HAP-1 (cell line): ENCODE results near the gene GPC2.
"Not testable (repeated sequence)": the region's sequence is repeated elsewhere in the genome, so short reads cannot be mapped to it uniquely, and the experiment has no call there.

Experiments
- DNase-seq, 2 experiments: peaks; one replicate each; pipeline ENCODE4 v3.0.0-alpha.2; 2016 to 2020; ENCODE audit warnings: low spot score in 2 of 2
- H3K27me3 ChIP-seq: fragments of 250-450 bp; sonication (Bioruptor Pico); 2 replicates; pipeline ENCODE4 v1.5.1; 2020; ENCODE audit warnings: low read depth, mild to moderate bottlenecking, moderate library complexity
- H3K36me3 ChIP-seq: fragments of 250-450 bp; sonication (Bioruptor Pico); replicated peaks from 2 replicates; pipeline ENCODE4 v1.5.1; 2020; ENCODE audit warnings: mild to moderate bottlenecking
- H3K4me1 ChIP-seq: fragments of 250-450 bp; sonication (Bioruptor Pico); 2 replicates; pipeline ENCODE4 v1.5.1; 2020; ENCODE audit warnings: mild to moderate bottlenecking
- H3K4me3 ChIP-seq: fragments of 250-450 bp; sonication (Bioruptor Pico); 2 replicates; pipeline ENCODE4 v1.5.1; 2020; ENCODE audit warnings: mild to moderate bottlenecking, moderate library complexity
- H3K9me3 ChIP-seq: fragments of 250-450 bp; sonication (Bioruptor Pico); 2 replicates; pipeline ENCODE4 v1.5.1; 2020; ENCODE audit warnings: mild to moderate bottlenecking, moderate library complexity
- in situ Hi-C: fragments of 300-500 bp; cut with MboI; formaldehyde crosslinking; loops from 3 replicates; pipeline ENCODE4 v1.14.3; 2020; ENCODE audit warnings: low sequenced_read_pairs, inconsistent platforms, mixed read lengths

Gene GPC2

DNA sequence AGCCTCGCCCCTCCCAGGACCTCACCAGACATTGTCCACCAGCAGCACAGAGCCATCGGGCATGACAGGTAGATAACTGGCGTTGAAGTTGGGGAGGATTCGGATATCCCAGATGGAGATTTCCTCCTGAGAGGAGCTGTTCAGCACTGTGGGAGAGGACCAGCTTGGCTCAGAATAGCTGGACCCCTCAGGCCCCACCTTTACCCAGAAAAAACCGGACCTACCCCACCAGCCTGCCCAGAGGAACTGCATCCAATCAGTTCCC, 20.2 kb downstream of the GPC2 start:
- Histone ChIP-seq H3K4me1 (peaks cover 5% of the 10 kb centered on the region; the same call in 1 of the 2 replicates), H3K36me3 (peaks cover 42% of the 10 kb centered on the region), H3K4me3 (peak overlapping the region; percentile 72), H3K9me3 (no peaks in the 10 kb centered on the region), H3K27me3 (no peaks in the 10 kb centered on the region)
- in situ Hi-C loops: no loop called here
- DNase-seq: no peak

DNA sequence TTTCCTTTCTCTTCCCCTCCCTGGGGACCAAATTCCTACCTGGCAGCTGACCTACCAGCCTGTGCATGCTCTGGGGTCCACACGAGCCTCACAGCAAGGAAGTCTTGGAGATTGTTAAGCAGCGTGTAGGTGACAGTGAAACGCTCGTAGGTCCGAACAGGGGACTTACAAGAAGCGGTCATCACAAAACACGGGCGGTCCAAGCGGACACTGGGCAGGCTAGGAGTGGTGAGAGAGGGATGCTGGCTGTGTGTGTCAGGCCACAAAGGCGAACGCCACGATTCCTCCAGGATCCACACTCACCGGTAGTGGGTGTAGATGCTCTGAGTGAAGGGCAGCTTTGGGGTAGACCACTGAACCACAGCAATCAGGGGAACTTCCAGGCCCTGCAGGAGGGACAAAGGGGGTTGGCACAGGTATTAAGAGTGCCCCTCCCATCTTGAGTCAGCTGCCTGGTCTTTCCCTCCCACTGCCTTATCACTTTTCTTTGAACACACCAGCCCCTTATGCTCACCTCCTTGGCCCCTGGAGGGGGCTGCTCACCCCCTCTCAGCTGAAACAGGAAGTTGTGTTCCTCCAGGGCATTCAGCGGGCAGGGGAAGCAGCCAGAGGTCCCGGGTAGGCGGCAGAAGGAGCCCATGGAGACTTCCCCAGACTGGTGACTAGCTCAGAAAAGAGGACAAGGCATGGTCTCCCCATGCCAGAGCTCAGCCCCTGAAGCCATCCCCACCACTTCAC, 20.7 kb downstream of the GPC2 start:
- Histone ChIP-seq H3K4me1 (peaks cover 5% of the 10 kb centered on the region; the same call in 1 of the 2 replicates), H3K27me3 (no peaks in the 10 kb centered on the region), H3K9me3 (no peaks in the 10 kb centered on the region), H3K36me3 (peaks cover 47% of the 10 kb centered on the region), H3K4me3 (peak overlapping the region; percentile 72; the same call in 1 of the 2 replicates)
- no peak for DNase-seq
- in situ Hi-C loops: no loop called here

DNA sequence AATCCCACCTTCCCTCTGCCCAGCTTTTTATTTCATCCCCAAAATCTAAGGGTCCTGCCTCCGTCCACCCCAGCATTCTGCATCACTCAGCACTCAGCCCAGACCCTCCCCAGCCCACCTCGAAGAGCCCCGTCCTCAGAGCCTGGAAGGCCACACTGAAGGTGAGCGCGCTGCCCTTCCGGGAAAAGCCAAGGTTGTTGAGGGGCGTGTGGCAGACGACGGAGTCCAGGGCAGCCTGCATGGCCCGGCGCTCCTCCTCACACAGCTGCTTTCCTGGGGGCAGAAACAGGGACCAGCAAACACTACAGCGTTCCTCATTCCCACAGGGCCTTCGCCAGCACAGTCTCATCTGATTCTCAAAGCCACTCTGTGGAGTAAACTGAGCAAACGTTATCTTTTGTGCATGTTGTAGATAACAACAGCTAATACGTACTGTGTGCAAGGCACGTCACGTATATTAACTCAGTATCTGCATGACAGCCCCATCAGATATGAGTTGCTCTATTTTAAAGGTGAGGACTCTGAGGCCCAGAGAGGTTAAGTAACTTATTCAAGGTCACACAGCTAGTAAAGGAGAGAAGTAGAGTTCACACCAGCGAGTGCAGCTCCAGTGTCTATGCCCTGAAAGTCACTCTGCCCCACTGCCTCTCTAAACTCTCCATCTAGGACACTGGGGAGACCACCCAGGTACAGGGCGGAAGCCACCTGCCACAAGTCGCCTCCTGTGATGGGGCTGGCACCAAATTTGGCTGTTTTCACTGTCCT, 21.4 kb downstream of the GPC2 start:
- no peak for DNase-seq
- Histone ChIP-seq H3K9me3 (no peaks in the 10 kb centered on the region), H3K4me1 (peaks cover 5% of the 10 kb centered on the region; the same call in 1 of the 2 replicates), H3K36me3 (peaks cover 54% of the 10 kb centered on the region), H3K27me3 (no peaks in the 10 kb centered on the region), H3K4me3 (no peak overlapping the region)
- in situ Hi-C loops: no loop called here

DNA sequence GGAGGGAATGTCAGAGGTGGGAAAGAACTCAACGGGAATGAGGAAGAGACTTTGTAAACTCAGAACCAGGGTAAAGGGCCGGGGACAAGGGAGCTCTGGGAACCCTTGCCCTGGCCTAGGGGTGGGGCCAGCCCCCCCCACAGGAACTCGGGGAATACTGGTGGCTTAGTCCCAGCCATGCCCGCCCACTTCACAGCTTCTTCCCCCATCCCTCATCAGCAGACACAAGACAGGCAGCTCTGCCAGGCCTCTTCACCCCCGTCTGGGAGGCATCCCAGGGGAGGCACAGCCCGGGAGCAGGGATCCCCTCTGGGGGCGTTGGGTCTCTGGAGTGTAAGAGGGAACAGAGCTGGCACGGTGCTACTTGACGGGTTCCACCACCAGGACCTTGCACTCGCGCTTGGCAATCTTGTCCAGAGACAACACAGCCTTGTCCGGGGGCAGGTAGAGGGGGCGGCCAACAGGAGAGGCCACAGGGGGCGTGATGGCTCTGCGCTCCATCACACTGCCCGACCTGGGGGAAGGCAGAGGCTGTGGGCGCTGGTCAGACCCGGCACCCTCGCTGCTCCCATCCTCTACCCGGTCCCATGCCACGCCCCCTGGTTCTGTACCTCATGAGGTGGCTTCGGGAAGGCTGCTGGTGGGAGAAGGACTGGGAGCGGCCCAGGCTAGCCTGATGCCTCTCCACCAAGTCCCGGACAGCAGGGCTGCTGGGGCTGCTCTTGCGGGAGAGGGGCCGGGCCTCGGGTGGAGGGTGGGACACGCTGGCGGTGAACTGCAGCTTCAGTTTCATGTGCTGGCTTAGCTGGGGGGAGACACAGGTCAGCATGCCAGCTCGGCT, 22.3 kb downstream of the GPC2 start:
- Histone ChIP-seq H3K36me3 (peaks cover 59% of the 10 kb centered on the region), H3K27me3 (no peaks in the 10 kb centered on the region)

DNA sequence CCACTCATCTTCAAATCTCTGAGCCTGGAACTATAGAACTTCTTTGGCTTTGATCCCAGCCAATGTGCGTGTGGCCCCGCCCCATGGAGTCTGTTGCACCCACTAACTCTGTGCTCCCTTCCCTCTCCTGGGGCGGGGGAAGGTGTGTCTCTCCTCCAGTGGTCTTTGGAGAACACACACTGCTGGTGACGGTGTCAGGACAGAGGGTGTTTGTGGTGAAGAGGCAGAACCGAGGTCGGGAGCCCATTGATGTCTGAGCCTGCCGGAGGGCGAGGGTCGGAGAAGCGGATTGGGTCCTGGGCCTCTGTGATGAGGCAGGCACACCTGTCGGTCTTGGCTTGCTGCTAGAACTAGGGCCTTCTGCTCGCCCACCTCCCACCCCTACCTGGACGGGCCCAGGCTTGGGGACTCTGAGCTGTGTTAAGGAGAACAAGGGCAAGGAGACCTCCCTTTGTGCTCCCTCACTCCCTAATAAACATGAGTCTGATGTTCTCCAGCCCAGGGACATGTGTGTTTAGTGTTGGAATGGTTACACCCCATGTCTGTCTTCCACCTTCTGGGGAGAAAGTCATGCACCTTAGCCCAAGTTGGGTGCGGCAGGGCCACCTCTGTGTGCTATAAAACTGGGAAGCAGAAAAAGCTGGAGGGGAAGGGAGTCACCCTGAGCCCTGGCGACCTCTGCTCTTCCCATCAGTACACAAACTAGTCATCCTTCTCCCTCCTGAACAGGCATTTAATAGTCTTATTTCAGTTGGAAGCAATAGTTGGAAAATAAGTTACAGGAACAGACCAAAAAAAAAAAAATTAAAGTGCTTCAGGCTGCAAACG, 23.3 kb downstream of the GPC2 start:
- H3K36me3 ChIP-seq: peaks cover 59% of the 10 kb centered on the region
- in situ Hi-C loops: no loop called here
- no peak for DNase-seq

More for the DNA sequence above, 22.3 kb downstream of the GPC2 start:
- in situ Hi-C loops: no loop called here
- Histone ChIP-seq H3K4me3 (no peak overlapping the region), H3K4me1 (peaks cover 11% of the 10 kb centered on the region), H3K9me3 (no peaks in the 10 kb centered on the region)
- no peak for DNase-seq

DNA sequence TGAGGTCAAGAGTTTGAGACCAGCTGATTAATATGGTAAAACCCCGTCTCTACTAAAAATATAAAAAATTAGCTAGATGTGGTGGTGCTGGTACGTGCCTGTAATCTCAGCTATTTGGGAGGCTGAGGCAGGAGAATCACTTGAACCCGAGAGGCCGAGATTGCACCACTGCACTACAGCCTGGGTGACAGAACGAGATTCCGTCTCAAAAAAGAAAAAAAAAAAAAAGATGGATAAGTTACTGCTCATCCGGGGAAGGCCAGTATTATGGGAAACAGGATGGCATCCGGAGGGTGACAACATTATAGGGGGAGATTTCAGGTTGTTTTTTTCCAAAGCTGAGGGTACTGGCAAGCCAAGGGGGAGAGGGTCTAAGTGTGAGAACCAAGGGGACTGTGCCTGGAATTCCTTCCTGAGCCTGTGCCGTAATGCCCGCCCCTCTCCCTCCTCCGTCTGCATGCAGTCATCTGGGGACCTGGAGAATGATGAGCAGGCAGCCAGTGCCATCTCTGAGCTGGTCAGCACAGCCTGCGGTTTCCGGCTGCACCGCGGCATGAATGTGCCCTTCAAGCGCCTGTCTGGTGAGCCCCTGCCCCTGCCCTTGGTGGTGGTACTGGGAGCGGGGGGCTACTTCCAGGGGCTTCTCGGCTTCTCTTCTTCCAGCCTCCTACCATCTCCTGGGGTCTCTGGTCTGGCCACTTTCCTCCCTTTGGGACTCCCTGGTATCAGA, 24.1 kb downstream of the GPC2 start:
- Histone ChIP-seq H3K36me3 (peaks cover 59% of the 10 kb centered on the region), H3K27me3 (no peaks in the 10 kb centered on the region), H3K4me1 (peaks cover 18% of the 10 kb centered on the region), H3K9me3 (no peaks in the 10 kb centered on the region), H3K4me3 (no peak overlapping the region)
- no peak for DNase-seq
- in situ Hi-C loops: no loop called here

More for the DNA sequence above, 23.3 kb downstream of the GPC2 start:
- no peak overlapping the region for H3K4me3 ChIP-seq
- H3K4me1 ChIP-seq: peaks cover 15% of the 10 kb centered on the region
- H3K9me3 ChIP-seq: no peaks in the 10 kb centered on the region
- H3K27me3 ChIP-seq: no peaks in the 10 kb centered on the region

DNA sequence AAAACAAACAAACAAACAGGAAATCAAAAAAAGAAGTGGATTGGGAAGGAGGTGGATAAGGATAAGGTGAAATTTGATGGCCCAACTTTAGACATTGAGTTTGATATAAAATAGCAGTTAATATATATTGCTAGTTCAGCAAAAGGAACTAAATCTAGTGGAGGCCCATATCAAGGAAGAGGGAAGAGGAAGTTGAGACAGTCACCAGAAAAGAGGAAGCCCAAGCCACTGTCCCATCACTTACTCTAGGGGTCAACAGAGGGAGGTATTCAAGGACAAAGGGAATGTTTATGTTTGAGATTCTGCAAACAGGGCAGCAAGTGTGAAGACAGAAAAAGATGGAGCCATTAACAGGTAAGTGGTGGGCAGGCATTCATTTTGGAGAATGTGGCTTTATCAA, 24.8 kb downstream of the GPC2 start:
- Histone ChIP-seq H3K9me3 (no peaks in the 10 kb centered on the region), H3K4me3 (no peak overlapping the region), H3K27me3 (no peaks in the 10 kb centered on the region), H3K4me1 (peaks cover 17% of the 10 kb centered on the region), H3K36me3 (peaks cover 59% of the 10 kb centered on the region)
- DNase-seq: no peak
- in situ Hi-C loops: no loop called here

DNA sequence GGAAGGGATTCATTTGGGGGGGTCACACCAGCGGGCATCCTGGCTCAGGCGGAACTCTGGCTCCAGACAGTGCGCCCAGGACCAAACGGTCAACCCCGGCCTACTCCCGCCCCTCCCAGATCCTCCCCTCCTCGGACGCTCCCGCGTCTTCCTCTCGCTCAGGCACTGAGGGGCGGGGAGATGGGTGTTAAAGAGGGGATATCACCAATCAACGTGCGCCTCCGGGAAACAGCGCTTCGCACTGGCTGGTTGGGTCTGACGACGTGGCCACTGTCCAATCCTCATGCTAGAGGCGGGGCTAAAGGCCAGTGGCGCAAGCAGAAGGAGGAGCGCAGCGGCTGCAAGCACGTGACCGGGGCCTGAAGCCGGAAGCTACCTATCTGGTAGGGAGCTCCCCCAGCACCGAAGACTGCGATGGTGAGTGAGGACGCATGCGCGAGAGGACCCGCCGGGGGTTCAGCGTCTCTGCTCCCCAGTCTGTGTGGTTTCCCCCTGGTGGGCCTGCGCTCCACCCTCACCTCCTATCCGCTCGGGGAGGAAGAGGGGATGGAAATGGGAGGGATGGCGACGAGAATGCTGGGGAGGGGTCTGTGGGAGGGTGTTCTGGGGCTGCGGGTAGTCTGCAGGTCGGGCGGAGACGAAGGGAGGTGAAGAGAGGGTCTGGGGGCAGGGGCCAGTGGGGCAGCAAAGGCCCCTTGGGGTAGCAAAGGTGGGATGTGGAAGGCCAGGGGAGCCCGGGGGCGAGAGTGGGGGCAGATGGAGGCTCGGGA, 28.4 kb downstream of the GPC2 start, which contains the start of gene LAMTOR4:
Gene LAMTOR4 (plus strand): TSS at position 360 of the 770 bp plus-strand sequence. CDS start 55 bp downstream, at position 415.
- Histone ChIP-seq H3K9me3 (no peaks in the 10 kb centered on the region), H3K4me3 (peak within 1 kb of the TSS; percentile 96), H3K4me1 (peaks cover 14% of the 10 kb centered on the region), H3K27me3 (no peaks in the 10 kb centered on the region), H3K36me3 (peaks cover 26% of the 10 kb centered on the region)
- DNase-seq: peak; percentile 99
- in situ Hi-C loops: no loop called here

DNA sequence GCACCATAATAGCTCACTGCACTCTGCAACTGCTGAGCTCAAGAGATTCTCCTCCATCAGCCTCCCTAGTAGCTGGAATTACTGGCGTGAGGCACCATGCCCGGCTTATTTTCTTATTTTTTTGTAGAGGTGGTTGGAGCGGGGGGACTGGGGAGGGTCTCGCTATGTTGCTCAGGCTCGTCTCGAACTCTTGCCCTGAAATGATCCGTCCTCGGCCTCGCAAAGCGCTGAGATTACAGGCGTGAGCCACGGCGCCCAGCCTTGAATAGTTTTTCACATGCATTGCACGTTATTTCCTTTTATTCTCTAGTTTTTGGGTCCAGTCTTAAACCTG, 29.0 kb downstream of the GPC2 start:
- Histone ChIP-seq H3K4me1 (peaks cover 14% of the 10 kb centered on the region), H3K4me3 (peak overlapping the region; percentile 96), H3K36me3 (peaks cover 25% of the 10 kb centered on the region), H3K9me3 (no peaks in the 10 kb centered on the region), H3K27me3 (no peaks in the 10 kb centered on the region)
- in situ Hi-C loops: no loop called here
- DNase-seq: no peak

DNA sequence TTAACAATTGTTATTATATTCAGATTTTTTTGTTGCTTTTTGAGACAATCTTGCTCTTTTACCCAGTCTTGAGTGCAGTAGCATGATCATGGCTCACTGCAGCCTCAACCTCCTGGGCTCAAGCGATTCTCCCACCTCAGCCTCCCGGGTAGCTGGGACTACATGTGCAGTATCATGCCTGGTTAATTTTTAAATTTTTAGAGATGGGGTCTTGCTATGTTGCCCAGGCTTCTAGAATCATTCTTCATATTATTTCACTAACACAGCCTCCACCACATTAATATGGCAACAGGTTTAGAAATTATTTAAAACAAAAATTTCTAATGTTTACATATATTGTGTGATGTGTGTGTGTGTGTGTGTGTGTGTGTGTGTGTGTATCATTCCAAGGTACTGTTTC, 29.9 kb downstream of the GPC2 start:
- no peak for DNase-seq
- in situ Hi-C loops: no loop called here
- H3K4me3 ChIP-seq: no peak overlapping the region
- no peaks in the 10 kb centered on the region for H3K9me3 ChIP-seq
- H3K4me1 ChIP-seq: peaks cover 14% of the 10 kb centered on the region
- no peaks in the 10 kb centered on the region for H3K27me3 ChIP-seq
- peaks cover 20% of the 10 kb centered on the region for H3K36me3 ChIP-seq

DNA sequence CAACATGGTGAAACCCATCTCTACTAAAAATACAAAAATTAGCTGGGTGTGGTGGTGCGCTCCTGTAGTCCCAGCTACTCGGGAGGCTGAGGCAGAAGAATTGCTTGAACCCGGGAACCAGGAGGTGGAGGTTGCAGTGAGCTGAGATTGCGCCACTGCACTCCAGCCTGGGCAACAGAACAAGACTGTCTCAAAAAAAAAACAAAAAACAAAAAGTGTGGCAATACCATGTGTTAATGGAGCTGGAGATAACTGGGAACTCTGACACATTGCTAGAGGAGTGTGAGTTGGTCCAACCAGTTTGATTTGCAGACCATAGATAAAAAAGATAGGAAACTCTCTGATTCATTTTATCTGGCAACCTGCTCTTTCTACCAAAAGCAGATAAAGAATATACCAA, 30.8 kb downstream of the GPC2 start:
- DNase-seq, H3K9me3 ChIP-seq, H3K27me3 ChIP-seq, H3K4me3 ChIP-seq, in situ Hi-C loops: not testable (repeated sequence)
- peaks cover 11% of the 10 kb centered on the region for H3K36me3 ChIP-seq
- H3K4me1 ChIP-seq: peaks cover 14% of the 10 kb centered on the region

DNA sequence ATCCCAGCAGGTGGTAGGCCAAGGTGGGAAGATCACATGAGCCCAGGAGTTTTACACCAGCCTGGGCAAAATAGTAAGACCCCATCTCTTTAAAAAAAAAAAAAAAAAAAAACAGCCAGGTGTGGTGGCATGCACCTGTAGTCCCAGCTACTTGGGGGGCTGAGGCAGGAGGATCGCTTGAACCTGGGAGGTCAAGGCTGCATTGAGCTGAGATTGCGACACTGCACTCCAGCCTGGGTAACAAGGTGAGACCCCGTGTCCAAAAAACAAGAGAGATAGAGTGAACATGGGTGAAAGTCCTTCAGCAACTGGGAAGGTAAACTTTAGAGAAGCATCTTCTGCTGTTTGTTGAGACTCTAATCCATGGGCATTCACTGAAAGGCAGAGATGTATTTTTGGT, 34.7 kb downstream of the GPC2 start:
- H3K27me3 ChIP-seq: no peaks in the 10 kb centered on the region
- H3K9me3 ChIP-seq: no peaks in the 10 kb centered on the region
- in situ Hi-C loops: no loop called here
- no peak for DNase-seq
- no peak overlapping the region for H3K4me3 ChIP-seq
- no peaks in the 10 kb centered on the region for H3K4me1 ChIP-seq
- H3K36me3 ChIP-seq: no peaks in the 10 kb centered on the region
